Breast epithelium (tissue), 4 donors: ENCODE measurements around the gene KCNQ5. TPM values are rescaled to one million over a fixed set of nuclear protein-coding genes. Genes with fewer than 3 reads are reported as not detected.

Experiments used
- DNase-seq, 2 donors: peaks; one replicate each; pipeline ENCODE4 v3.0.0-alpha.2; 2019; ENCODE audit warnings: low spot score in 2 of 2
- H3K27ac ChIP-seq, 2 donors: fragments of 200-600 bp; sonication (generic) in 1 of 2; one replicate each; pipeline ENCODE4 v1.5.1; 2016 to 2019; ENCODE audit warnings: mild to moderate bottlenecking in 1 of 2
- H3K27me3 ChIP-seq, 2 donors: fragments of 200-600 bp; sonication (generic) in 1 of 2; one replicate each; pipeline versions ENCODE4 v1.5.1 to v1.6.0; 2017 to 2019; ENCODE audit warnings: control low read depth in 1 of 2, mild to moderate bottlenecking in 1 of 2
- H3K36me3 ChIP-seq: fragments of 200-600 bp; one replicate; pipeline ENCODE4 v1.5.1; 2019
- H3K4me1 ChIP-seq, 2 donors: fragments of 200-600 bp; sonication (generic); one replicate each; pipeline ENCODE4 v1.5.1; 2016 to 2019; ENCODE audit warnings: control low read depth in 1 of 2
- H3K4me3 ChIP-seq, 3 donors: fragments of 200-600 bp; sonication (generic); 1 replicate in 2 of 3; 2 replicates in 1 of 3; pipeline ENCODE4 v1.5.1; 2016 to 2019; ENCODE audit warnings: mild to moderate bottlenecking in 3 of 3, moderate library complexity in 2 of 3
- H3K9me3 ChIP-seq, 2 donors: fragments of 200-600 bp; sonication (generic) in 1 of 2; one replicate each; pipeline ENCODE4 v1.5.1; 2016 to 2019; ENCODE audit warnings: control low read depth in 1 of 2
- POLR2A ChIP-seq: fragments of 450-650 bp; IDR thresholded peaks from one replicate; pipeline ENCODE4 v1.6.1; 2016; ENCODE audit warnings: antibody characterized with exemption, mild to moderate bottlenecking, moderate library complexity
- POLR2AphosphoS5 ChIP-seq, 3 donors: sonication (generic); formaldehyde crosslinking; IDR thresholded peaks; one replicate each; pipeline ENCODE4 v1.6.1; 2017; ENCODE audit warnings: antibody characterized with exemption in 3 of 3
- intact Hi-C: fragments of 100-400 bp; cut with DNase I; formaldehyde crosslinking; loops from one replicate; pipeline ENCODE4 v1.15.1; 2023; ENCODE audit warnings: low total_unique reads
- total RNA-seq, 3 donors: library from RNA; depleted of rRNA; stranded (reverse); fragments of >200 nt; gene quantifications; one replicate each; pipeline ENCODE4 v1.1.0, GENCODE V29; 2016
- TF ChIP-seq, protein P1 (sequence below), 3 donors: fragments of 450-650 bp; IDR thresholded peaks; one replicate each; pipeline ENCODE4 v1.5.1; 2016 to 2017; ENCODE audit warnings: antibody characterized with exemption in 3 of 3, mild to moderate bottlenecking in 3 of 3, moderate library complexity in 3 of 3

The KCNQ5 gene
- total RNA-seq, 3 donors from 2014 or later = 0.16 to 1.0 (median 0.33) TPM

DNA sequence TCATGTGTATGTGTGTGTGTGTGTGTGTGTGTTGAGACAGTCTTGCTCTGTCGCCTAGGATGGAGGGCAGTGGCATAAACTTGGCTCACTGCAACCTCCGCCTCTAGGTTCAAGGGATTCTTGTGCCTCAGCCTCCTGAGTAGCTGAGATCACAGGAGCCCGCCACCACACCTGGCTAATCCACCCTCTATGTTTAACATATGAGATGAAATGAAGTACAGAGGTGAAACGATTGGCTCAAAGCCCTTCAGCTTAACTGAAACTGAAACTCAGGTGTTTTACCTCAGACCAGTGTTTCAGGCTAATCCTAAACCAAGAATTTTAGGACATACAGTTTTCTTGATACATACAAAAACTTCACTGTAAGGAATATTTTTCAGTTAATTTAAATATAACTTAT, 167.3 kb downstream of the KCNQ5 start:
- no peak overlapping the region for H3K27ac ChIP-seq
- H3K36me3 ChIP-seq = no peaks in the 10 kb centered on the region
- H3K9me3 ChIP-seq = no peaks in the 10 kb centered on the region
- no peaks in the 10 kb centered on the region for H3K27me3 ChIP-seq
- DNase-seq = no peak
- H3K4me3 ChIP-seq = no peak overlapping the region
- no peaks in the 10 kb centered on the region for H3K4me1 ChIP-seq
- intact Hi-C loops = no loop called here
- TF ChIP-seq POLR2AphosphoS5 (IDR thresholded peaks at IDR 0.05) (no peak), POLR2A (no peak)
- TF ChIP-seq, protein P1, sequence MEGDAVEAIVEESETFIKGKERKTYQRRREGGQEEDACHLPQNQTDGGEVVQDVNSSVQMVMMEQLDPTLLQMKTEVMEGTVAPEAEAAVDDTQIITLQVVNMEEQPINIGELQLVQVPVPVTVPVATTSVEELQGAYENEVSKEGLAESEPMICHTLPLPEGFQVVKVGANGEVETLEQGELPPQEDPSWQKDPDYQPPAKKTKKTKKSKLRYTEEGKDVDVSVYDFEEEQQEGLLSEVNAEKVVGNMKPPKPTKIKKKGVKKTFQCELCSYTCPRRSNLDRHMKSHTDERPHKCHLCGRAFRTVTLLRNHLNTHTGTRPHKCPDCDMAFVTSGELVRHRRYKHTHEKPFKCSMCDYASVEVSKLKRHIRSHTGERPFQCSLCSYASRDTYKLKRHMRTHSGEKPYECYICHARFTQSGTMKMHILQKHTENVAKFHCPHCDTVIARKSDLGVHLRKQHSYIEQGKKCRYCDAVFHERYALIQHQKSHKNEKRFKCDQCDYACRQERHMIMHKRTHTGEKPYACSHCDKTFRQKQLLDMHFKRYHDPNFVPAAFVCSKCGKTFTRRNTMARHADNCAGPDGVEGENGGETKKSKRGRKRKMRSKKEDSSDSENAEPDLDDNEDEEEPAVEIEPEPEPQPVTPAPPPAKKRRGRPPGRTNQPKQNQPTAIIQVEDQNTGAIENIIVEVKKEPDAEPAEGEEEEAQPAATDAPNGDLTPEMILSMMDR (IDR thresholded peaks at IDR 0.05) = no peak

DNA sequence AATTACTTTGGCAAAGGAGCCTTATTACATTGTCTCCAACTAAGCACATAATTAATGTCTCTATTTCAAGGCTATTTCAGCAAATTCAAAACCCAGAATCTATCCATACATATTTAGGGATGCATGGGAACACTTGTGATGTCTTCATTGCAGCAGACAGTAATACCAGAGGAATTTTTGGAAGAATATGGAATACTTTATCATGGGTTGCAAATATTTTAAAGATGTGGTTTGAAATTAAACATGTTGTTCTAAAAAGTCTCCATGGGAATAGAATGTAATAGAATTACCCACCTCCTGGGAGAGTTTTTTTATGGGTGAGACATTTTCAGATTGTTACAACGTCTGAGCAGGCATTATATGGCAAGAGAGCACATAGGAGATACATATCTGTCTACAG, 170.8 kb downstream of the KCNQ5 start:
- intact Hi-C loops = no loop called here
- no peaks in the 10 kb centered on the region for H3K4me1 ChIP-seq
- no peaks in the 10 kb centered on the region for H3K27me3 ChIP-seq
- no peak for DNase-seq
- H3K9me3 ChIP-seq = no peaks in the 10 kb centered on the region
- no peak overlapping the region for H3K27ac ChIP-seq
- no peak for TF ChIP-seq POLR2A
- TF ChIP-seq POLR2AphosphoS5 (IDR thresholded peaks at IDR 0.05) = no peak
- TF ChIP-seq, protein P1 (IDR thresholded peaks at IDR 0.05) = no peak
- no peaks in the 10 kb centered on the region for H3K36me3 ChIP-seq
- H3K4me3 ChIP-seq = no peak overlapping the region

DNA sequence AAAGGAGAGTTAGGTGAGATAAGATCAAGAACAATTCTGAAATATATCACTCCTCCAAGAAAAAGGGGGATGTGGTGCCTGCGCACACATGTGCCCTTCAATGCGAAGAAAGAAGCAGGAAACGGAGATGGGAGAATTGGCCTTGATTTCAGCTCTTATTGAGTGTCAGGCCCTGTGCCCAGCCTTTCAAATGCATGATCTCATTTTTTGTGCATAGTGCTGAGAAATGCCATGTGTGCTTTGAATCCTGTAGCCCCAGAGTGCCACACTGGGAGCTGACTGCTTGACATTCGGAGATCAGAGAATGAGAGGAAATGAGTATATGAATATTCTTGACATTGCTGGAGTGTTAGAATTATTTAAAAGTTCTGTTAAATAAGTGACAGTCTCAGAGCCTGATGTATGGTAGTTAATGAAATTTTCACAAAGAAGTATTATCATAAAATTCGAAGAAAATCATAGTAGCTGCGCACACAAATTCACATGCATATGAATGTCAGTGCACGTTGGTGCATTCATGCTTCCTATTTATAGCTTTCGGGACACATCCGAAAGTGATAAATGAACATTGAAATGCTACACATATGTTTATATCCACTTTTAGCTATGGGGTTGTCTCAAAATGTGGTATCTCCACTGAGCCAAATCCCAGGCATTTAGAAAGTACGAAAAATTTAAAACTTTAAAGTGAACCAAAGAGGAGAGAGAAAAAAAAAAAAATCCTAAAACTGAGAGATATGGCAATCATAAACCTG, 172.0 kb downstream of the KCNQ5 start:
- Histone ChIP-seq H3K9me3 (no peaks in the 10 kb centered on the region), H3K27ac (no peak overlapping the region), H3K4me1 (no peaks in the 10 kb centered on the region), H3K36me3 (no peaks in the 10 kb centered on the region), H3K27me3 (no peaks in the 10 kb centered on the region), H3K4me3 (no peak overlapping the region)
- intact Hi-C loops = no loop called here
- no peak for TF ChIP-seq POLR2AphosphoS5 (IDR thresholded peaks at IDR 0.05)
- TF ChIP-seq, protein P1 (IDR thresholded peaks at IDR 0.05) = no peak
- no peak for DNase-seq

DNA sequence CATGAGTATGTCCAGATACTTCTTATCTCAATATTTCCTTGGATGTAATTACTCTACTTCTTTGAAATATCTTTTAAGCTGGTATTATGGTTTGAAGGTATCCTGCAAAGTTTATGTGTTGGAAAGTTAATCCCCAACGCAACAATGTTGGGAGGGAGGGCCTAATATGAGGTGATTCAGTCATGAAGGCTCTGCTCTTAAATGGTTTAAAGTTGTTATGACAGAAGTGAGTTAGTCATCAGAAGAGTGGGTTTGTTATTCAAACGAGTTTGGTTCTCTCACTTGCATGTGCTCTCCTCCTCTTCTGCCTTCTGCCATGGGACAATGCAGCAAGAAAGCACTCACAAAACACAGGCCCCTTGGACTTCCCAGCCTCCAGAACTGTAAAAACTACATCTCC, 176.3 kb downstream of the KCNQ5 start:
- TF ChIP-seq POLR2AphosphoS5 (IDR thresholded peaks at IDR 0.05) (no peak), POLR2A (no peak)
- TF ChIP-seq, protein P1 (IDR thresholded peaks at IDR 0.05) = no peak
- Histone ChIP-seq H3K36me3 (no peaks in the 10 kb centered on the region), H3K27me3 (no peaks in the 10 kb centered on the region), H3K4me1 (no peaks in the 10 kb centered on the region), H3K4me3 (no peak overlapping the region), H3K27ac (no peak overlapping the region), H3K9me3 (no peaks in the 10 kb centered on the region)
- no peak for DNase-seq
- intact Hi-C loops = no loop called here

DNA sequence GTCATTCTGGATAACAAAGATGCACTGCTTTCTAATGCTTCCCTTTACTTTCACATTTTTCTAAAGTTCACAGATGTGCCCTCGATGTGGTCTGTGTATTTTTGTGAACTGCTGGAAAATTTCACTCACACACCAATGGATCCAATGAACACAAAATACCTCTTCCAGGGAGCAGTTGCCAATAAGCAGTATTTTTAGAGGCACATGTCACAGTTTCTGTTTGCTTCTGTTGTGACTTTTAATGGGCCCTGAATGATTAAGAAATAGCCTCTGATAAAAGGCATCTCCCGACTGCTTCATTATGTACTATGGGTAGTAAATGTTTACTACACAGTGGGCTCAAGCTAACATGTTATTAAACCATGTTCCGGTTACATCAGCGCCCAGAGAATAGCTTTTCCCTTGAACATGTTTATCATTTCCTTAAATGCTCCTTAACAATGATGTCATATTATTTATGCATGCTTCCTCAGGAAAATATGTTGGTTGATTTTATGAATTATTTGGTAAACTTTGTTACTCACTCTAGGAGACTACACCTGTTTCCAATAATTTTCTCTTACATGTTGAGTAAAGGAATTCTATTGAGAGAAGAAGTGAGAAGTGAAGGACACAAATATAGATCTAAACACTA, 188.0 kb downstream of the KCNQ5 start:
- H3K27me3 ChIP-seq = no peaks in the 10 kb centered on the region
- no peak overlapping the region for H3K4me3 ChIP-seq
- intact Hi-C loops = no loop called here
- TF ChIP-seq POLR2AphosphoS5 (IDR thresholded peaks at IDR 0.05) = no peak
- TF ChIP-seq, protein P1 (IDR thresholded peaks at IDR 0.05) = no peak
- TF ChIP-seq POLR2A = no peak
- no peaks in the 10 kb centered on the region for H3K9me3 ChIP-seq
- H3K27ac ChIP-seq = no peak overlapping the region
- no peaks in the 10 kb centered on the region for H3K36me3 ChIP-seq
- no peak for DNase-seq
- no peaks in the 10 kb centered on the region for H3K4me1 ChIP-seq
